ENCODE data around the gene PKNOX2. TPM values are rescaled to one million over a fixed set of nuclear protein-coding genes. Genes with fewer than 3 reads are reported as not detected.

The PKNOX2 gene
- total RNA-seq, 2 experiments from 2014 or later = not detected

- no TSS peak for BruUV-seq (replicated peaks)
- no peak for DNase-seq (ENCODE audit: low spot score)
- H3K4me1 ChIP-seq (ENCODE audit: insufficient read depth, low read length, poor library complexity, severe bottlenecking) = no peaks in the 10 kb centered on the region
- intact Hi-C loops (cut with micrococcal nuclease; ENCODE audit: unreplicated experiment) = no loop called here
- no peak overlapping the region for H3K4me3 ChIP-seq (ENCODE audit: low read depth, low read length, poor library complexity, severe bottlenecking)
- H3K4me2 ChIP-seq (ENCODE audit: low read length) = no peak overlapping the region
- no peaks in the 10 kb centered on the region for H3K36me3 ChIP-seq (ENCODE audit: insufficient read depth, low read length)
- no peaks in the 10 kb centered on the region for H4K20me1 ChIP-seq (ENCODE audit: insufficient read depth, low read length)
- H3K27ac ChIP-seq (ENCODE audit: low read depth, low read length, poor library complexity, severe bottlenecking) = no peak overlapping the region
- H2AFZ ChIP-seq (ENCODE audit: low read length) = no peak overlapping the region
- no peaks in the 10 kb centered on the region for H3K79me2 ChIP-seq (ENCODE audit: insufficient read depth, low read depth, low read length)
- CTCF ChIA-PET (ENCODE audit: unreplicated experiment) = no interaction called here
- H3K9me2 ChIP-seq (ENCODE audit: insufficient read depth, low read length) = no peaks in the 10 kb centered on the region
- POLR2A ChIA-PET = interaction anchor here (0.8 to 1.1 kb wide), 2 partner anchors 15 to 57 kb away, joined by 3 read pairs; no protein-coding TSS in a partner anchor
- TF ChIP-seq CTCF (conservative IDR thresholded peaks at IDR 0.05; ENCODE audit: low read length) (no peak), EZH2phosphoT487 (IDR thresholded peaks at IDR 0.05; ENCODE audit: borderline replicate concordance, low read depth, low read length) (no peak)
- no peaks in the 10 kb centered on the region for H3K9me3 ChIP-seq (ENCODE audit: low read length)
These were observed 193.0 kb downstream of the PKNOX2 start for GRCh38 chr11:125357551-125357950.

- no peaks in the 10 kb centered on the region for H3K9me3 ChIP-seq (ENCODE audit: low read length)
- no peaks in the 10 kb centered on the region for H3K79me2 ChIP-seq (ENCODE audit: insufficient read depth, low read depth, low read length)
- H3K27ac ChIP-seq (ENCODE audit: low read depth, low read length, poor library complexity, severe bottlenecking) = no peak overlapping the region
- no TSS peak for BruUV-seq (replicated peaks)
- no peaks in the 10 kb centered on the region for H3K9me2 ChIP-seq (ENCODE audit: insufficient read depth, low read length)
- ChIA-PET CTCF (ENCODE audit: unreplicated experiment) (no interaction called here), POLR2A (interaction anchor here (0.8 to 1.1 kb wide), 2 partner anchors 14 to 56 kb away, joined by 3 read pairs; no protein-coding TSS in a partner anchor)
- no peaks in the 10 kb centered on the region for H3K4me1 ChIP-seq (ENCODE audit: insufficient read depth, low read length, poor library complexity, severe bottlenecking)
- H3K36me3 ChIP-seq (ENCODE audit: insufficient read depth, low read length) = no peaks in the 10 kb centered on the region
- H2AFZ ChIP-seq (ENCODE audit: low read length) = no peak overlapping the region
- H3K4me3 ChIP-seq (ENCODE audit: low read depth, low read length, poor library complexity, severe bottlenecking) = no peak overlapping the region
- H3K4me2 ChIP-seq (ENCODE audit: low read length) = no peak overlapping the region
- intact Hi-C loops (cut with micrococcal nuclease; ENCODE audit: unreplicated experiment) = no loop called here
- no peak for DNase-seq (ENCODE audit: low spot score)
- no peak for TF ChIP-seq EZH2phosphoT487 (IDR thresholded peaks at IDR 0.05; ENCODE audit: borderline replicate concordance, low read depth, low read length)
- no peak for TF ChIP-seq CTCF (conservative IDR thresholded peaks at IDR 0.05; ENCODE audit: low read length)
- H4K20me1 ChIP-seq (ENCODE audit: insufficient read depth, low read length) = no peaks in the 10 kb centered on the region
These were observed 193.8 kb downstream of the PKNOX2 start for GRCh38 chr11:125358254-125358840.

GRCh38 chr11:125359130-125359529, 194.6 kb downstream of the PKNOX2 start:
- no TSS peak for BruUV-seq (replicated peaks)
- TF ChIP-seq EZH2phosphoT487 (IDR thresholded peaks at IDR 0.05; ENCODE audit: borderline replicate concordance, low read depth, low read length) (no peak), CTCF (conservative IDR thresholded peaks at IDR 0.05; ENCODE audit: low read length) (no peak)
- Histone ChIP-seq H4K20me1 (ENCODE audit: insufficient read depth, low read length) (no peaks in the 10 kb centered on the region), H2AFZ (ENCODE audit: low read length) (no peak overlapping the region), H3K4me3 (ENCODE audit: low read depth, low read length, poor library complexity, severe bottlenecking) (no peak overlapping the region), H3K36me3 (ENCODE audit: insufficient read depth, low read length) (no peaks in the 10 kb centered on the region), H3K4me1 (ENCODE audit: insufficient read depth, low read length, poor library complexity, severe bottlenecking) (no peaks in the 10 kb centered on the region), H3K9me2 (ENCODE audit: insufficient read depth, low read length) (no peaks in the 10 kb centered on the region), H3K79me2 (ENCODE audit: insufficient read depth, low read depth, low read length) (no peaks in the 10 kb centered on the region), H3K27ac (ENCODE audit: low read depth, low read length, poor library complexity, severe bottlenecking) (no peak overlapping the region), H3K9me3 (ENCODE audit: low read length) (no peaks in the 10 kb centered on the region), H3K4me2 (ENCODE audit: low read length) (no peak overlapping the region)
- ChIA-PET CTCF (ENCODE audit: unreplicated experiment) (no interaction called here), POLR2A (no interaction called here)
- intact Hi-C loops (cut with micrococcal nuclease; ENCODE audit: unreplicated experiment) = no loop called here
- no peak for DNase-seq (ENCODE audit: low spot score)

Measured in OCI-LY7 (cell line).